Upper lobe of left lung (tissue), 6 donors: Measurements from ENCODE around the gene BMP8B. TPM values are rescaled to one million over a fixed set of nuclear protein-coding genes. Genes with fewer than 3 reads are reported as not detected.

Experiments used
- ATAC-seq, 2 donors: fragments of 200-7000 bp; cut with Tn5 transposase; one replicate each; pipeline ENCODE4 v1.9.1; 2022; ENCODE audit warnings: mild to moderate bottlenecking in 2 of 2, moderate library complexity in 2 of 2; ENCODE audit not compliant: low FRiP score in 2 of 2
- DNase-seq, 2 donors: peaks; one replicate each; pipeline ENCODE4 v3.0.0-alpha.2; 2019 to 2020
- H3K27ac ChIP-seq, 4 donors: fragments of 200-600 bp; sonication (generic); one replicate each; pipeline ENCODE4 v1.5.1; 2016 to 2019
- H3K27me3 ChIP-seq, 4 donors: fragments of 200-600 bp; sonication (generic); one replicate each; pipeline ENCODE4 v1.5.1; 2017 to 2019
- H3K36me3 ChIP-seq, 4 donors: fragments of 200-600 bp; sonication (generic); one replicate each; pipeline ENCODE4 v1.5.1; 2016 to 2019
- H3K4me1 ChIP-seq, 4 donors: fragments of 200-600 bp; sonication (generic); one replicate each; pipeline ENCODE4 v1.5.1; 2018 to 2019
- H3K4me3 ChIP-seq, 4 donors: fragments of 200-600 bp; sonication (generic); one replicate each; pipeline ENCODE4 v1.5.1; 2017 to 2019; ENCODE audit warnings: mild to moderate bottlenecking in 2 of 4, moderate library complexity in 1 of 4
- H3K9me3 ChIP-seq, 4 donors: fragments of 200-600 bp; sonication (generic); one replicate each; pipeline ENCODE4 v1.5.1; 2018 to 2019
- EP300 ChIP-seq, 4 donors: sonication (generic); formaldehyde crosslinking; IDR thresholded peaks; one replicate each; pipeline ENCODE4 v1.5.1; 2017; ENCODE audit warnings: antibody characterized with exemption in 4 of 4, control low read depth in 2 of 4
- POLR2A ChIP-seq, 4 donors: fragments of 450-650 bp; IDR thresholded peaks; one replicate each; pipeline ENCODE4 v1.5.1; 2016 to 2017; ENCODE audit warnings: antibody characterized with exemption in 4 of 4, mild to moderate bottlenecking in 2 of 4
- POLR2AphosphoS5 ChIP-seq, 2 donors: sonication (generic); formaldehyde crosslinking; IDR thresholded peaks; one replicate each; pipeline ENCODE4 v1.5.1; 2017; ENCODE audit warnings: antibody characterized with exemption in 2 of 2
- WGBS, 2 donors: methylation state at CpG; one replicate each; pipeline ENCODE4 v1.1.5; 2017 to 2018; 5-methylcytosine and 5-hydroxymethylcytosine counted together
- total RNA-seq, 6 donors: library from RNA; depleted of rRNA in 4 of 6; stranded (reverse); fragments of >200 nt in 4 of 6; gene quantifications; one replicate each; pipeline versions ENCODE4 v1.1.0 to v1.2.1, GENCODE V29; 2016 to 2021
- TF ChIP-seq, protein P1 (sequence below), 6 experiments: fragments of 450-650 bp in 4 of 6; fragments of 200-600 bp in 2 of 6; sonication (generic) in 2 of 6; IDR thresholded peaks; one replicate each; pipeline ENCODE4 v1.5.1; 2016 to 2019; ENCODE audit warnings: antibody characterized with exemption in 6 of 6
- donor health status: DM: no; HTN: no; CAD: no; lungs with moderate emphysema.
- donor health status: DM: no; HTN: yes; CAD: no; lungs with severe emphysema.

Gene BMP8B, protein sequence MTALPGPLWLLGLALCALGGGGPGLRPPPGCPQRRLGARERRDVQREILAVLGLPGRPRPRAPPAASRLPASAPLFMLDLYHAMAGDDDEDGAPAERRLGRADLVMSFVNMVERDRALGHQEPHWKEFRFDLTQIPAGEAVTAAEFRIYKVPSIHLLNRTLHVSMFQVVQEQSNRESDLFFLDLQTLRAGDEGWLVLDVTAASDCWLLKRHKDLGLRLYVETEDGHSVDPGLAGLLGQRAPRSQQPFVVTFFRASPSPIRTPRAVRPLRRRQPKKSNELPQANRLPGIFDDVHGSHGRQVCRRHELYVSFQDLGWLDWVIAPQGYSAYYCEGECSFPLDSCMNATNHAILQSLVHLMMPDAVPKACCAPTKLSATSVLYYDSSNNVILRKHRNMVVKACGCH
- total RNA-seq, result 1 to 10 TPM; 1.2 to 5.2 (median 2.3) TPM

DNA sequence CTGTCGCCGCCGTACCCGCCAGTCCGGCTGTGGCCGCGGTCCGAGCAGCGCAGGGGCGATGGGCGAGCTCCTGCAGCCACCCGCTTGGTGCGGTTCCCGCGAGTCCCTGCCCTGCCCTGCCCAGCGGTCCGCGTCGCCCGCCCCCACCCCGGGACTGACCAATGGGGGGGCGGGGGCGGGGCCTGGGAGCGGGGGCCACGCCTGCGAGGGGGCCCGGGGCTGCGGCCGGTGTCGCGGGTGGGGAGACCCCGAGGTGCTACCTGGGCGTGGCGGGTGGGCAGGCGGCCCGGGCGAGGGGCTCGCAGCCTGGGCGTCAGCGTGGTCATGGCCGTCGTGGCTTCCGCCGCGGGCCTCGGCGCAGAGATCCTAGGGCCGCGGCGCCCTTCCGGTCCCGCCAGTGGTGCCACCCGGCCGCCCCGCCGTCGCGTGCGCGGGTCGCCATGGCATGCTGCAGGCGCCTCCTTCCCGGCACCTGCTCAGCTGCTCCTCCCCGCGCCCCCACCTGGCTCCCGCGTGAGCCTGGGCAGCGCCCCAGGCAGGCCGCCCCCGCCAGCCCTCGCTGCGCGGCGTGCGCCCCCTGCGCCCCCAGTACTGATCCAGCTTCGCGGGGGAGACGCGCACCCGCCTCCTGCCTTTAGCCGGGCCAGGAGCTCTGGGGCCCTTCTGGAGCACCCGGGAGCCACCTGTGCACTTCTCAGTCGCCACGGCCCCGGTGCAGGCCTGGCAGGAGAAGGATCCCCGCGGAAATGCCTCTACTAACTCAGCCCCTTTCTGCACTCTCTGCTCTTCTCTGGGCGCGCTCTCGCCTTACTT lies at the start of gene BMP8B:
BMP8B (minus strand) TSS at position 108 of the 813 bp plus-strand sequence. CDS start 380 bp downstream, outside the sequence.
- DNase-seq (peak; percentile 81 to 94), ATAC-seq (peak; percentile 75 to 92)
- TF ChIP-seq POLR2AphosphoS5 (IDR thresholded peaks at IDR 0.05) (no peak), POLR2A (IDR thresholded peaks at IDR 0.05) (peak in 2 of 4 donors; percentile 5 to 37)
- TF ChIP-seq, protein P1, sequence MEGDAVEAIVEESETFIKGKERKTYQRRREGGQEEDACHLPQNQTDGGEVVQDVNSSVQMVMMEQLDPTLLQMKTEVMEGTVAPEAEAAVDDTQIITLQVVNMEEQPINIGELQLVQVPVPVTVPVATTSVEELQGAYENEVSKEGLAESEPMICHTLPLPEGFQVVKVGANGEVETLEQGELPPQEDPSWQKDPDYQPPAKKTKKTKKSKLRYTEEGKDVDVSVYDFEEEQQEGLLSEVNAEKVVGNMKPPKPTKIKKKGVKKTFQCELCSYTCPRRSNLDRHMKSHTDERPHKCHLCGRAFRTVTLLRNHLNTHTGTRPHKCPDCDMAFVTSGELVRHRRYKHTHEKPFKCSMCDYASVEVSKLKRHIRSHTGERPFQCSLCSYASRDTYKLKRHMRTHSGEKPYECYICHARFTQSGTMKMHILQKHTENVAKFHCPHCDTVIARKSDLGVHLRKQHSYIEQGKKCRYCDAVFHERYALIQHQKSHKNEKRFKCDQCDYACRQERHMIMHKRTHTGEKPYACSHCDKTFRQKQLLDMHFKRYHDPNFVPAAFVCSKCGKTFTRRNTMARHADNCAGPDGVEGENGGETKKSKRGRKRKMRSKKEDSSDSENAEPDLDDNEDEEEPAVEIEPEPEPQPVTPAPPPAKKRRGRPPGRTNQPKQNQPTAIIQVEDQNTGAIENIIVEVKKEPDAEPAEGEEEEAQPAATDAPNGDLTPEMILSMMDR (IDR thresholded peaks at IDR 0.05), result peak in 1 of 6 experiments; percentile 6
- peak within 1 kb of the TSS in 3 of 4 donors; percentile 39 to 68 (median 48) for H3K27ac ChIP-seq
- H3K9me3 ChIP-seq, result no peaks in the 10 kb centered on the region
- no peaks in the 10 kb centered on the region for H3K36me3 ChIP-seq
- H3K27me3 ChIP-seq, result peaks cover 0 to 20% (median 2%) of the 10 kb centered on the region in 4 donors
- peaks cover 4 to 30% (median 10%) of the 10 kb centered on the region in 4 donors for H3K4me1 ChIP-seq
- peak within 1 kb of the TSS; percentile 27 to 74 (median 68) for H3K4me3 ChIP-seq
- WGBS, 2 donors, result 4 to 9% methylated on average over 12 to 15 of the region's 91 CpGs

DNA sequence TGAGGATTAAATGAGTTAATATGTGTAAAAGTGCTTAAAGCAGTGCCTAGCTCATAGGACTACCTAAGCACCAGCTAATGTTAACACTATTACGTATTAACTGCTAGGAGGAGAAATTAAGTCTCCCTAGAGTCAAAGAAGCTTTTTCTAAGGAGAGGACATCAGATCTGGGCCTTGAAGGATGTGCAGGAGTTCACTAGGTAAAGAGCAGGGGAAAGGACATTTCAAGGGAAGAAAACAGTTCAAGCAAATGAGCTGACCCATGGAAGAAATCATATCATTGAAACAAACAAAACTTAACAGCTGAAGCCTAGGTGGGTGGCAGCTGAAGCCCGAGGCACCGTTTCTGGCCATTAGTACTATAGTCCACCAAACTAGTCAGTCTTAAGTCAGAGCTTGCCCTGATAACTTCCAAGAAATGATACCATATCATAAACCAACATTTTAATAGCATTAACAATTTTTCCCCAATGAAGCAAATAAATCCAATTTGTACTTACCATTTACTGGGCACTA lies 48.0 kb upstream of the BMP8B start:
- H3K4me1 ChIP-seq, result no peaks in the 10 kb centered on the region
- no peaks in the 10 kb centered on the region for H3K27me3 ChIP-seq
- H3K36me3 ChIP-seq, result peaks cover 0 to 34% (median 20%) of the 10 kb centered on the region in 4 donors
- TF ChIP-seq POLR2AphosphoS5 (IDR thresholded peaks at IDR 0.05) (no peak), POLR2A (IDR thresholded peaks at IDR 0.05) (no peak), EP300 (IDR thresholded peaks at IDR 0.05) (no peak)
- TF ChIP-seq, protein P1 (IDR thresholded peaks at IDR 0.05), result no peak
- DNase-seq, result no peak
- H3K9me3 ChIP-seq, result no peaks in the 10 kb centered on the region
- H3K27ac ChIP-seq, result no peak overlapping the region
- ATAC-seq, result no peak
- H3K4me3 ChIP-seq, result no peak overlapping the region
- 95 to 98% methylated on average over 3 of the region's 3 CpGs for WGBS, 2 donors

DNA sequence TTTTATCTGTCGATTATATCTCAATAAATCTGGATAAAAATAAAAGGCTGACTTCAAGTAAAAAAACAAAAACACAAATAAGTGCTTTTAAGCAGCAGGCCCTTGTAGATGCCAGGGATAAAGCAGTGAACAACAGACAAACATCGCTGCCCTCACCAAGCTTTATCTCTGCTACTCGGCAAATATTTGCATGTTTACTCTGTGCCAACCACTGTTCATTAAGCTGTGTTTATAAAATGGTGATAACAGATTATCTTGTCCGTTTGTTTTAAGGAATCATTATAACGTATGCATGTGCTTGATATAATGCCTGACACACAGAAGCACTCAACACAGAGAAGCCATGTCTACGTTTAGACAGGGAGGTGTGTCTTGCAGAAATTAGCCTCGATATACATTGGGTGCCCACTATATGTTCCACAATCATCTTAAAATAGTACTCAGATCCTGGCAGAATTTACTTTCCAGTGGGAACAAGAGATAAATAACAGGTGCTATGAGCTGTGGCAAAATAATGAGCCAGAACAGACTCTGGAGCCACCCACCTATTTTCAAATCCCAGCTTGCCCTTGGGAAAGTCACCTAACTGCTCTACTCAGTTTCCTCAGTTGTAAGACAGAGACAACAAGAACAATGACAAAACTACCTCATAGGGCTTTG lies 47.4 kb upstream of the BMP8B start:
- no peak for DNase-seq
- Histone ChIP-seq H3K4me1 (no peaks in the 10 kb centered on the region), H3K4me3 (no peak overlapping the region), H3K9me3 (no peaks in the 10 kb centered on the region), H3K27ac (no peak overlapping the region), H3K27me3 (no peaks in the 10 kb centered on the region), H3K36me3 (peaks cover 0 to 29% (median 16%) of the 10 kb centered on the region in 4 donors)
- no peak for ATAC-seq
- 72 to 79% methylated on average over 7 of the region's 7 CpGs for WGBS, 2 donors
- TF ChIP-seq EP300 (IDR thresholded peaks at IDR 0.05), result no peak
- TF ChIP-seq, protein P1 (IDR thresholded peaks at IDR 0.05), result no peak
- no peak for TF ChIP-seq POLR2AphosphoS5 (IDR thresholded peaks at IDR 0.05)
- no peak for TF ChIP-seq POLR2A (IDR thresholded peaks at IDR 0.05)

DNA sequence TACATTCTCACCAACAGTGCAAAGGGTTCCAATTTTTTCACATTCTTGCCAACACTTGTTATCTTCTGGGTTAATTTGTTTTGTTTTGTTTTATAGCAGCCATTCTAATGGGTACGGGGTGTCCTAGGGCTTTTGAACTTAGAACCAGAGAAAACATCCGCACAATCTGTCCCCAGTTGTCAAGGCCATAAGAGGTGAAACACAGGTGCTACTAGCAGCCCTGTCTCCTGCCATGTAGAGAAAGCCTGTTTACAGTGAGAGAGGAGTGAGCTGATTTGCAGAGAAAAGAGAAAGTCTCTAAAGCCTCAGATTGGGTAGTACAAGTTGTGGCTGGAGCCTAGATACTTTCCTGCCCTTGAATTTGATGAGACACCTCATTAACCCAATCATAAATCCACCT lies 46.4 kb upstream of the BMP8B start:
- DNase-seq, result no peak
- WGBS, 2 donors, result 93 to 95% methylated on average over 2 of the region's 2 CpGs
- ATAC-seq, result no peak
- H3K4me3 ChIP-seq, result no peak overlapping the region
- H3K9me3 ChIP-seq, result no peaks in the 10 kb centered on the region
- H3K4me1 ChIP-seq, result no peaks in the 10 kb centered on the region
- H3K36me3 ChIP-seq, result peaks cover 0 to 21% (median 9%) of the 10 kb centered on the region in 4 donors
- no peak overlapping the region for H3K27ac ChIP-seq
- TF ChIP-seq POLR2A (IDR thresholded peaks at IDR 0.05), result no peak
- H3K27me3 ChIP-seq, result no peaks in the 10 kb centered on the region
